NOMO-1 treated with DMSO at 0.1 percent for 48 hours (cell line): ENCODE data around the gene DCTD.

Source experiments
- DNase-seq: peaks from one replicate; lab custom pipeline; 2025; ENCODE audit not compliant: unreplicated experiment; lab: John Stamatoyannopoulos, UW

The DCTD gene

DNA sequence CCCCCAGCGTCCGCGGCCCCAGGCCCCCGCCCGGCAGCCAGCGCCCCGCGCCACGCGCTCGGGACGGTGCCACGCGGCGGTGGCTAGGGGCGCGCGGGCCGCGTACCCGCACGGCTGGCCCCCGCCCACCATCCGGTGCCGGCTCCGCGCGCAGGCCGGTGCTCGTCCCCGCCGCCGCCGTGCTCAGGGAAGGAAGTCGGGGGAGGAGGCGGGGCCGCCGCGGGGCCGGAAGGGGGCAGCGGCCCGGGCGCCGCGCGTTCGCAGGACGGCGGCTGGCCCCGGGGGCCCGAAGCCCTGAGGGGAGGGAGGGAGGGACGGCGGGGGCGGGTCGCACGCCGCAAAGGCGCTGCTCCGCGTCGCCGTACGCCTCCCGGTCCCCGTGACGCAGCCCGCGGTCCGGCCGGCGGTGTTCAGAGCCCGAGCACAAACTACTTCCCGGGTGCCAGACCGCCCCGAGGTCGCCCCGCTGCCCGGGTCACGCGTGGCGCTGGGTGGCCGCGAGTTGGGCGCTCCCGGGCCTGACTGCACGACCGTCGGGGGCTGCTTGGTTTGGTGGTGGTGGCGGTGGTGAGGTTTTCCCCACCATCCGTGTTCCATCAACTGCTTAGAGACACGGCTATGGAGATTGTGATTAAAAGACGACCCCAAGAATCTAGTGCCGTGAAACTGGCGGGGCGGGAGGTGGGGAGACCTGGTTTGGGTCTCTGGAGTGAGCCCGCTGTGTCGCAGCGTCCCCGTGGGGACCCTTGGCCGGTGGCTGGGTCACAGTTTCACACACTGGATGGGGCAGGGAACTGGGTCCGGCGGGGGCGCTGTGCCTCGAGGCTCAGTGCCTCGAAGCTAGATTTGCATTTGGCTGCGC, at the start of gene DCTD:
DCTD (minus strand) TSS at position 205 of the 862 bp plus-strand sequence. CDS start 1,818 bp downstream, outside the sequence.
- peak; percentile 70 for DNase-seq

GRCh38 chr4:182960746-182961145, 43.6 kb upstream of the DCTD start:
- DNase-seq = no peak

DNA sequence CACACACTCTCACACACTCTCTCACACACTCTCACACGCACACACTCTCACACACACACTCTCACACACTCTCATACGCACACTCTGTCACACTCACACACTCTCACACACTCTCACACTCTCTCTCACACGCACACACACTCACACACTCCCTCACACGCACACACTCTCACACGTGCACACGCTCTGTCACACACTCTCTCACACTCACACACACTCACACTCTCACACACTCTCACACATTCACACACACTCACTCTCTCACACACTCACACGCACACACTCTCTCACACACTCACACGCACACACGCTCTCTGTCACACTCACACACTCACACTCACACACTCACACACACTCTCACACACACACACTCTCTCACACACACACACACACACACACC, 43.0 kb upstream of the DCTD start:
- no peak for DNase-seq

DNA sequence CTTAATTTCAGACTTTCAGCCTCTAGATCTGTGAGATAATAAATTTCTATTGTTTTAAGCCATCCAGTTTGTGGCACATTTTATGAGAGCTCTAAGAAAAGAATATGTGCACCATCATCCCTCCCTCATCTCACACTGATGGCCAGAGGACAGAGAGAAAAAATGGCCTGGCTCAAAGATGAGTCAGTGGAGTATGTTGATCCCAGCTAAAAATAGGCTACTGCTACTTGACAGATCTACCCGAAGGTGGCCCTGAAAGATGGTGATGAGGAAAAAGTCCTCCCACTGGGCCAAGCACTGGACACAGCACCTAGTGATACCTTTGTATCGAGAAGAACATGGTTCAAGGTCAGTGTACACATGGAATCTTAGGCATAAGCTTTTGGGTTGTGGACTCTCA, 38.2 kb upstream of the DCTD start:
- no peak for DNase-seq

GRCh38 chr4:182944484-182945213, 27.5 kb upstream of the DCTD start:
- DNase-seq = no peak

DNA sequence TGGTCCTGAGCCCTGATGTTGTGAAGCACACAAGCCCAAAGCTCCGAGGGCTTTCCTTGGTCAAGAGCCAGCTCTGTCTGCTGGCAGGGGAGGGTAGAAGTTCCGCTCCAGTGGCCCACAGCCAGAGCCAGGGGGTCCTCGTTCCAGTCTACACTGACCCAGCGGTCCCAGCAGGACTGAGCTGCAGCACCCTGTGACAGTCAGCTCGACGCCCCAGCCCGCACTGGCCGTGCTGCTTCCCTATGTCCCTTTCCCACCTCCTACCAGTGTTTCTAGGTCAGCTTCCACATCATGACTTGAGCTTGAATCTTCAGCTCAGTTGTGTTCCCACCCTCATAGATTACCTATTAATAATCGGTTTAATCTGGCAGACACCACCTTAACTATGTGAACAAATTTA, 22.5 kb upstream of the DCTD start:
- no peak for DNase-seq

- peak; percentile 51 for DNase-seq
These were observed 21.0 kb upstream of the DCTD start for GRCh38 chr4:182938205-182938645.

DNA sequence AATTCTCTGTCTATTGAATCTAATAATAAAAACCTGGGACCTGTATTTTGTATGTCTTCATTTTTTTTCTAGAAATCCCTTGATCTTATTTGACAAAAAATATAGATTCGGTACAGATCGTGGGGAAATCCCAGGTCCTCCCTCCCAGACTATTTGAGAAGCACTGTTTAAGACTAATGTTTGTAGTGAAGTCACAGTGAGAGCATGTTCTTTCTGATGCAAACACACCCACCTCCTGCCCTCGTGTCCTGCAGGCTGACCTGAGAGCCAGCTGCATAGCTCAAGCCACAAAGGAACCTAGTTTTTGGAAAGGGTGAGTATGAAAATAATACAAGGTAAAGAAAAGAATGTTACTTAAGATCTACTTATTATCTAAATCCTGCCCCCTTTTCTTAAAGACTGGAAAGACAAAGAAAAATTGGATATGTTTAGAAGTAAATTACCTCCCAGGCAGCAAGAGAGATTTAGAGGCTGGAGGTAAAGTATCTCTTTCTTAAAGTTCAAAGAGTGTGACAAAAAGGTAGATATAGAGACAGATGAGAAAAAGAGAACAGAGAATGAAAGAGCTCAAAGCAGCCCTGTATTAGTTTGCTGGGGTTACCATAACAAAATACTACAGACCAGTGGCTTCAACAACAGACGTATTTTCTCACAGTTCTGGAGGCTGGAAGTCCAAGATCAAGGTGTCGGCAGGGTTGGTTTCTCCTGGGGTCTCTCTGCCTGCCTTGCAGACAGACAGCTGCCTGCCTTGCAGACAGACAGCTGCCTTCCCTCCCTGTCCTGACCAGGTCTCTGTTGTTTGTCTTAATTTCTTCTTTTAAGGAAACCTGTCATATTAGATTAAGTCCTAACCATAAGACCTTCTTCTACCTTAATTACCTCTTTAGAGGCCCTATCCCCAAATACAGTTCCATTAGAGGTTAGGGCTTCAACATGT, 20.4 kb upstream of the DCTD start:
- no peak for DNase-seq

GRCh38 chr4:182932651-182933050, 15.5 kb upstream of the DCTD start:
- no peak for DNase-seq

DNA sequence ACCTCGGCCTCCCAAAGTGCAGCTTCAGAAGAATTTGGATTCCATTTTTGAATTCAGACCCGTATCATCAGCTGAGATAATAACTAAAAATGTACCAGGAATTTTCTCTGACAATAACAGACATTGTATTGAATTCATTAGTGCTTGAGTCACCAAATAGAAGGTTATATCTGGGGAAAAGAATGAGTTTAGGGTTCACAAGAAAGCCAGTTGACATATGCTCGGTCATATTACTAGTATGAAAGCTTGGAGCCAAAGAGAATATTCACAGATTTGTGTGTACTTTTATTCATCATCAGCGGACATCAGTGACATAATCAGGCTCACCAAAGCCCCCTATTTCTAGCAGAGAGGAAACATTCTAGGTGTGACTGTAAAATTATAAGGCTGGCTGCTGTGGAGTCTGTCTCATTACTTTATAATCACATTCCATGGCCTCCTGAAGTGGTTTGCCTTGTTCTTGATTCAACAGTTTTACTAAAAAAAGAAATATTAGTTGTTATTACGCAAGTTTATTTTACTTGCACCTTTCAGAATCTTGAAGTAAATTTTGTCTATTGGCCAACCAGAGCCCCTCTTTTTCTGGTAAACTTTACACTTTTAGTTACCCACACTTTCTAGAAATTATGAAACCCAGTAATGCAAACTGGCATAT, 14.6 kb upstream of the DCTD start:
- no peak for DNase-seq

- DNase-seq = no peak
These were observed 13.7 kb upstream of the DCTD start for GRCh38 chr4:182930889-182931288.

DNA sequence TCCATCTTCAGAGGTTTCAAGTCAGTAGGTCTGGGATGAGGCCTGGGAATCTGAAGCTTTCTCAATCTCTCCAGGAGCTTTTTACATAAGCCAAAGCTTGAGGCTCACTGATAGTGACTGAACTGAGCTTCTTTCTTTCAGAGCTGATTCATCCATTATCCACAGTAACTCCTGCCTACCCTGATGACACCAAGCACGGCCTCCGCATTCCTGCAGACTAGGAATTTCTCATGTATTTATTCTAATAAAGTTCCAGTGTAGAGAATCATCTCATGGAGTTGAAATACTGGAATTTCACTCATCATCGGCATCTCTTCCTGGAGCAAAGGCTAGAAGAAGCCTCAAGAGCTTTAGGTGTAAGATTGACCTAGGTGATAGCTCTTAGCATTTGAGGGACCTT, 12.1 kb upstream of the DCTD start:
- no peak for DNase-seq

DNA sequence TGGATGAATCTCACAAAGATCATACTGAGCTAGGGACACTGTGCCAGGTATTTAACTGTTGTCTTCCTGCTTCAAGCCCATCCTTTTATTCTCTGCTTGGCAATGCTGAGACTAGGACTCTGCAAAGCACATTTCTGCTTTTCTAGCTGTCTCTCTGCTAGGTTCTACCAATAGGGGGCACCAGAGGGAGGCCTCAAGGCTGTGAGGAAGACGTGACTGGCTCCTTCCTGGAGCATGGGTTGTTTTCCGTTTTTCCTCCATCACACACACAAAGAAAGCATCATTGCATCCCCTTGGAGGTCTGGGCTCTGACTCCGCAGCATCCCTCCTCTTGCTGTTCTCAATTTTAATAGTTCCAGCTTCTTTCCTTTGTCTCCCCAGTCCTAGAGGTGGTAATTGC, 10.9 kb upstream of the DCTD start:
- no peak for DNase-seq

DNA sequence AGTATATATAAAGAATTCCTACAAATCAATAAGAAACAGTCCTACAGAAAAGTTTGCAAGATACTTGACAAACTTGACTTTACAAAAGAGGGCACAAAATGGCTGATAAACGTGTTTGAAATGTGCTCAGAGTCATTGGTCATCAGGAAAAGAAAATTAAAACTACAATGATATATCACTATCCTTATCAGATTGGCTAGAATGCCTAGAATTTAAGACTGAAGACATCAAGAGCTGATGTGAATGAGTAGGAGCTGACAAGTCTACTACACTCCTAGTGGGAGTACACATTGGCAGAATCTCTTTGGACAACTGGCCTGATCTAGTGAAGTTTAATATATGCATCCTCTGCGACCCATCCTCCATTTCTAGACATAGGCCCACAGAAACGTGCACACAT, 10.3 kb upstream of the DCTD start:
- DNase-seq = no peak

GRCh38 chr4:182925855-182926254, 8.7 kb upstream of the DCTD start:
- DNase-seq = no peak

GRCh38 chr4:182925298-182925757, 8.1 kb upstream of the DCTD start:
- peak; percentile 76 for DNase-seq

- no peak for DNase-seq
These were observed 7.3 kb upstream of the DCTD start for GRCh38 chr4:182924497-182924896.

GRCh38 chr4:182923796-182924340, 6.7 kb upstream of the DCTD start:
- no peak for DNase-seq

DNA sequence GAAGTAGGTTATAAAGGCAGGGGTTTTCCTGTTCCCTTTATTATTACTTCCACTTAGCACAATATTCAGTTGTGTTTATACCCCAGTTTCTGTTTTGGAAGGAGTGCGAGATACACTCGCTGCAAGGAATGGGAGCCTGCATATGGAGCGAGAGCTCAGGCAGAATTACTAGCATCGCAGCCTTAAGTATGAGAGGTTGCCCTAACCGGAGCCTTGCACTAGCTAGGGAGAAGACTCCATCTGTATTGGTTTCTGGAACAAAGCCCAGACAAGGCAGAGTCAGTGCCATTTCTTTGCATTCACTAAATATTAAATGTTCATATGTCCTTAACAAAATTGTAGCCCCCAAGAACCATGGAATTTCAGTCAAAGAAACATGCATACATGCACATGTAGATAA, 6.2 kb upstream of the DCTD start:
- no peak for DNase-seq
